D721Med (cell line): Measurements from ENCODE around the gene PKP4.

Experiments
- DNase-seq: peaks from one replicate; pipeline ENCODE4 v3.0.0; 2011; ENCODE audit warnings: low spot score; ENCODE audit not compliant: insufficient read length
- FAIRE-seq: peaks from 2 replicates; lab custom pipeline; 2011; peaks lifted over from hg19 to GRCh38; lab: Jason Lieb, UNC
- TF ChIP-seq, protein P1 (sequence below): IDR thresholded peaks from 2 replicates; pipeline ENCODE4 v1.5.1; 2012; ENCODE audit warnings: mild to moderate bottlenecking, control low read depth; ENCODE audit not compliant: insufficient read depth; ENCODE audit errors: missing control alignments

The PKP4 gene

GRCh38 chr2:158629116-158629515 lies 172.4 kb downstream of the PKP4 start:
- FAIRE-seq (no peak), DNase-seq (no peak)
- TF ChIP-seq, protein P1, sequence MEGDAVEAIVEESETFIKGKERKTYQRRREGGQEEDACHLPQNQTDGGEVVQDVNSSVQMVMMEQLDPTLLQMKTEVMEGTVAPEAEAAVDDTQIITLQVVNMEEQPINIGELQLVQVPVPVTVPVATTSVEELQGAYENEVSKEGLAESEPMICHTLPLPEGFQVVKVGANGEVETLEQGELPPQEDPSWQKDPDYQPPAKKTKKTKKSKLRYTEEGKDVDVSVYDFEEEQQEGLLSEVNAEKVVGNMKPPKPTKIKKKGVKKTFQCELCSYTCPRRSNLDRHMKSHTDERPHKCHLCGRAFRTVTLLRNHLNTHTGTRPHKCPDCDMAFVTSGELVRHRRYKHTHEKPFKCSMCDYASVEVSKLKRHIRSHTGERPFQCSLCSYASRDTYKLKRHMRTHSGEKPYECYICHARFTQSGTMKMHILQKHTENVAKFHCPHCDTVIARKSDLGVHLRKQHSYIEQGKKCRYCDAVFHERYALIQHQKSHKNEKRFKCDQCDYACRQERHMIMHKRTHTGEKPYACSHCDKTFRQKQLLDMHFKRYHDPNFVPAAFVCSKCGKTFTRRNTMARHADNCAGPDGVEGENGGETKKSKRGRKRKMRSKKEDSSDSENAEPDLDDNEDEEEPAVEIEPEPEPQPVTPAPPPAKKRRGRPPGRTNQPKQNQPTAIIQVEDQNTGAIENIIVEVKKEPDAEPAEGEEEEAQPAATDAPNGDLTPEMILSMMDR: no peak

DNA sequence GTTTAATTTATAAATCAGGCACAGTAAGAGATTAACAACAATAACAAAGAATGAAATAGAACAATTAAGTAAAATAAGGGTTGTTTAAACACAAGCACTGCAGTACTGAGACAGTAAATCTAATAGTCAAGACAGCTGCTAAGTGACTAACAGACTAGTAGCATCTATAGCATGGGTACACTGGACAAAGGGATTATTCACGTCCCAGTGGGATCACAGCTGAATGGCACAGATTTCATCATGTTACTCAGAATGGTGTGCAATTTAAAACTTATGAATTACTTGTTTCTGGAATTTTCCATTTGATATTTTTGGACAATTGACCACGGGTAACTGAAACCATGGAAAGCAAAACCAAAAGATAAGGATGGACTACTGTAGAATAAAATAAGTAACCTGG lies 176.5 kb downstream of the PKP4 start:
- DNase-seq (no peak), FAIRE-seq (no peak)
- TF ChIP-seq, protein P1: no peak

DNA sequence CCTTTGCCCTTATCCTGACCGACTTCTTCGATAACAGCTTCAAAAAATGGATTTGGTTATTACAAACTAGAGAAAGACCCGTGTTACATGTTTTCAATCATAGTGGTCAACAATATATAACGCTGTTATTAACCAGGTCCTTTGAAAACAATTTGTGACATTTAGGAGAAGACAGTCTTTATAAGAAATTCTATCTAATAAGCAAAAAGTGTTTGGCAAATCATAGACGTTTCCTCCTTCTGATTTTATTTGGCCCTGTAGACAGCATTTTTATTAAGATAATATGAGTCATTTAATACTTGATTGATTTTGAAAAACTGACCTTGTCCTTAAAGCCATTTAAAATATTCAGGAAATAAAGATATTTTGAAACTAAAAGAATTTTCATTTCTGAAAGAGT lies 177.9 kb downstream of the PKP4 start:
- TF ChIP-seq, protein P1: no peak
- FAIRE-seq: no peak

GRCh38 chr2:158635961-158636601 lies 179.3 kb downstream of the PKP4 start:
- TF ChIP-seq, protein P1: no peak
- FAIRE-seq (no peak), DNase-seq (no peak)

More for the DNA sequence above, 177.9 kb downstream of the PKP4 start:
- DNase-seq: no peak

- no peak for FAIRE-seq
- TF ChIP-seq, protein P1: no peak
- DNase-seq: no peak
These were observed 180.6 kb downstream of the PKP4 start for GRCh38 chr2:158637357-158637756.

DNA sequence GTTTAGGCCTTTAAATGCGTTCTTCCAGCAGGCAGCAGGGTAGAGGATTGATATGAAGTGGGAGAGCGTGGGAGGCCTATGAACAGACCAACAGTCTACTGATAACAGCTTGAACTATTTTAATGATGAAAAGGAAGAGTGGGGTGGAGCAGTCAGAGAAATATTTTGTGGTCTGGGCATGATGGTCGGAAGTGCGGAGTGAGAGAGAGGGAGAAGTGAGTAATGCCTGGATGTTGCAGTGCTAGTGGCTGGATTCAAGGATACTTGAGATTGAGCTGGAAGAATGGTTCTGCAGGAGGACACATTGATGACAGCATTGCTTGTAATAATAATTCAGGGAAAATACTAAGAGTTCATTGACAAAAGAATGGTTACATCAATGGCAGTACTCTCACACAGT lies 187.4 kb downstream of the PKP4 start:
- DNase-seq (no peak), FAIRE-seq (no peak)
- TF ChIP-seq, protein P1: no peak

- TF ChIP-seq, protein P1: no peak
These were observed 188.5 kb downstream of the PKP4 start for GRCh38 chr2:158645299-158645698.

More at GRCh38 chr2:158645299-158645698, 188.5 kb downstream of the PKP4 start:
- no peak for FAIRE-seq
- no peak for DNase-seq
